ENCODE data around the gene EXOC3L4. TPM values are rescaled to one million over a fixed set of nuclear protein-coding genes. Genes with fewer than 3 reads are reported as not detected.
A peak's percentile ranks its signal among the peaks of the same experiment; 100 is the strongest.

Gene EXOC3L4
- total and polyA plus RNA-seq, 9 of the 15 experiments (the other 6 are each of a cell fraction or from before 2014, with no cell fraction given), result 0.10 to 6.7 (median 0.98) TPM; not detected in 1

DNA sequence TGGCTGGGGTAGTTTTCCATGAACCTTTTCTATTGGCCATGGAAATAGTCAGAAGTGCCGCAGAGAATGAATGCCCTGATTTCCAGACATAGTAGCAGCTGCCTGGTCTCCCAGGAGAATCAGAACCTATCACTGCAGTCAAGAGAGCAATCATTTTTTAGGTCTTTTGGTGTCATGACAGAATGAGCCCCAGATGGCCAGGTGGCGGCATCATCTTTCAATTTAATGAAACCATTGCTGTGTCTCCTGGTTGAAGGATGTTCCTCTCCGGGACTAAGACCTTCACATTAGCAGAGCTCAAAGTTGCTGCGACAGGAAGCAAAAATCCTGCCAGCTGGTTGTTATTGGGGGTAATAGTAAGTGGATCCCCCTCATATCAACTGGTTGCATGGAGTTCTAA, 47.5 kb downstream of the EXOC3L4 start (continued):
- TF ChIP-seq POLR2G (IDR thresholded peaks at IDR 0.05; ENCODE audit: low read depth, low read length), result no peak
- no peak for TF ChIP-seq ZNF165 (CRISPR knock-in tag; IDR thresholded peaks at IDR 0.05; ENCODE audit: borderline replicate concordance)
- TF ChIP-seq ZBTB34 (CRISPR knock-in tag; IDR thresholded peaks at IDR 0.05), result no peak
- no peak for TF ChIP-seq LARP7 (IDR thresholded peaks at IDR 0.05)
- TF ChIP-seq, protein P1, sequence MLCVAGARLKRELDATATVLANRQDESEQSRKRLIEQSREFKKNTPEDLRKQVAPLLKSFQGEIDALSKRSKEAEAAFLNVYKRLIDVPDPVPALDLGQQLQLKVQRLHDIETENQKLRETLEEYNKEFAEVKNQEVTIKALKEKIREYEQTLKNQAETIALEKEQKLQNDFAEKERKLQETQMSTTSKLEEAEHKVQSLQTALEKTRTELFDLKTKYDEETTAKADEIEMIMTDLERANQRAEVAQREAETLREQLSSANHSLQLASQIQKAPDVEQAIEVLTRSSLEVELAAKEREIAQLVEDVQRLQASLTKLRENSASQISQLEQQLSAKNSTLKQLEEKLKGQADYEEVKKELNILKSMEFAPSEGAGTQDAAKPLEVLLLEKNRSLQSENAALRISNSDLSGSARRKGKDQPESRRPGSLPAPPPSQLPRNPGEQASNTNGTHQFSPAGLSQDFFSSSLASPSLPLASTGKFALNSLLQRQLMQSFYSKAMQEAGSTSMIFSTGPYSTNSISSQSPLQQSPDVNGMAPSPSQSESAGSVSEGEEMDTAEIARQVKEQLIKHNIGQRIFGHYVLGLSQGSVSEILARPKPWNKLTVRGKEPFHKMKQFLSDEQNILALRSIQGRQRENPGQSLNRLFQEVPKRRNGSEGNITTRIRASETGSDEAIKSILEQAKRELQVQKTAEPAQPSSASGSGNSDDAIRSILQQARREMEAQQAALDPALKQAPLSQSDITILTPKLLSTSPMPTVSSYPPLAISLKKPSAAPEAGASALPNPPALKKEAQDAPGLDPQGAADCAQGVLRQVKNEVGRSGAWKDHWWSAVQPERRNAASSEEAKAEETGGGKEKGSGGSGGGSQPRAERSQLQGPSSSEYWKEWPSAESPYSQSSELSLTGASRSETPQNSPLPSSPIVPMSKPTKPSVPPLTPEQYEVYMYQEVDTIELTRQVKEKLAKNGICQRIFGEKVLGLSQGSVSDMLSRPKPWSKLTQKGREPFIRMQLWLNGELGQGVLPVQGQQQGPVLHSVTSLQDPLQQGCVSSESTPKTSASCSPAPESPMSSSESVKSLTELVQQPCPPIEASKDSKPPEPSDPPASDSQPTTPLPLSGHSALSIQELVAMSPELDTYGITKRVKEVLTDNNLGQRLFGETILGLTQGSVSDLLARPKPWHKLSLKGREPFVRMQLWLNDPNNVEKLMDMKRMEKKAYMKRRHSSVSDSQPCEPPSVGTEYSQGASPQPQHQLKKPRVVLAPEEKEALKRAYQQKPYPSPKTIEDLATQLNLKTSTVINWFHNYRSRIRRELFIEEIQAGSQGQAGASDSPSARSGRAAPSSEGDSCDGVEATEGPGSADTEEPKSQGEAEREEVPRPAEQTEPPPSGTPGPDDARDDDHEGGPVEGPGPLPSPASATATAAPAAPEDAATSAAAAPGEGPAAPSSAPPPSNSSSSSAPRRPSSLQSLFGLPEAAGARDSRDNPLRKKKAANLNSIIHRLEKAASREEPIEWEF (CRISPR knock-in tag; IDR thresholded peaks at IDR 0.05), result no peak
- no peak for TF ChIP-seq SRF (CRISPR knock-in tag; IDR thresholded peaks at IDR 0.05)
- peak; percentile 3 for TF ChIP-seq MEIS2 (IDR thresholded peaks at IDR 0.05; ENCODE audit: partially characterized antibody)
- TF ChIP-seq ZNF717 (CRISPR knock-in tag; IDR thresholded peaks at IDR 0.05), result no peak
- no peak for TF ChIP-seq CXXC5 (CRISPR knock-in tag; IDR thresholded peaks at IDR 0.05)
- TF ChIP-seq, protein P2, sequence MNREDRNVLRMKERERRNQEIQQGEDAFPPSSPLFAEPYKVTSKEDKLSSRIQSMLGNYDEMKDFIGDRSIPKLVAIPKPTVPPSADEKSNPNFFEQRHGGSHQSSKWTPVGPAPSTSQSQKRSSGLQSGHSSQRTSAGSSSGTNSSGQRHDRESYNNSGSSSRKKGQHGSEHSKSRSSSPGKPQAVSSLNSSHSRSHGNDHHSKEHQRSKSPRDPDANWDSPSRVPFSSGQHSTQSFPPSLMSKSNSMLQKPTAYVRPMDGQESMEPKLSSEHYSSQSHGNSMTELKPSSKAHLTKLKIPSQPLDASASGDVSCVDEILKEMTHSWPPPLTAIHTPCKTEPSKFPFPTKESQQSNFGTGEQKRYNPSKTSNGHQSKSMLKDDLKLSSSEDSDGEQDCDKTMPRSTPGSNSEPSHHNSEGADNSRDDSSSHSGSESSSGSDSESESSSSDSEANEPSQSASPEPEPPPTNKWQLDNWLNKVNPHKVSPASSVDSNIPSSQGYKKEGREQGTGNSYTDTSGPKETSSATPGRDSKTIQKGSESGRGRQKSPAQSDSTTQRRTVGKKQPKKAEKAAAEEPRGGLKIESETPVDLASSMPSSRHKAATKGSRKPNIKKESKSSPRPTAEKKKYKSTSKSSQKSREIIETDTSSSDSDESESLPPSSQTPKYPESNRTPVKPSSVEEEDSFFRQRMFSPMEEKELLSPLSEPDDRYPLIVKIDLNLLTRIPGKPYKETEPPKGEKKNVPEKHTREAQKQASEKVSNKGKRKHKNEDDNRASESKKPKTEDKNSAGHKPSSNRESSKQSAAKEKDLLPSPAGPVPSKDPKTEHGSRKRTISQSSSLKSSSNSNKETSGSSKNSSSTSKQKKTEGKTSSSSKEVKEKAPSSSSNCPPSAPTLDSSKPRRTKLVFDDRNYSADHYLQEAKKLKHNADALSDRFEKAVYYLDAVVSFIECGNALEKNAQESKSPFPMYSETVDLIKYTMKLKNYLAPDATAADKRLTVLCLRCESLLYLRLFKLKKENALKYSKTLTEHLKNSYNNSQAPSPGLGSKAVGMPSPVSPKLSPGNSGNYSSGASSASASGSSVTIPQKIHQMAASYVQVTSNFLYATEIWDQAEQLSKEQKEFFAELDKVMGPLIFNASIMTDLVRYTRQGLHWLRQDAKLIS (CRISPR knock-in tag; IDR thresholded peaks at IDR 0.05), result no peak
- no peak for TF ChIP-seq OTX1 (CRISPR knock-in tag; IDR thresholded peaks at IDR 0.05)
- TF ChIP-seq ZNF232 (CRISPR knock-in tag; IDR thresholded peaks at IDR 0.05), result no peak
- TF ChIP-seq VEZF1 (CRISPR knock-in tag; IDR thresholded peaks at IDR 0.05), result no peak
- TF ChIP-seq SRSF9 (IDR thresholded peaks at IDR 0.05; ENCODE audit: borderline replicate concordance, low read depth, low read length), result no peak
